ENCODE data around the gene SLC44A1.
A peak's percentile ranks its signal among the peaks of the same experiment; 100 is the strongest.

Gene SLC44A1

GRCh38 chr9:105291422-105291859 lies 47.0 kb downstream of the SLC44A1 start:
- Histone ChIP-seq H3K4me2 (ENCODE audit: low read length) (no peak overlapping the region), H3K4me3 (ENCODE audit: low read length) (no peak overlapping the region), H3K4me1 (ENCODE audit: control insufficient read depth, insufficient read depth, low read length) (peaks cover 35% of the 10 kb centered on the region), H3K27me3 (ENCODE audit: control insufficient read depth, insufficient read depth, low read length) (no peaks in the 10 kb centered on the region), H3K36me3 (ENCODE audit: insufficient read depth, low read length) (no peaks in the 10 kb centered on the region), H3K9me3 (replicated peaks; ENCODE audit: low read length) (no peaks in the 10 kb centered on the region), H3K9ac (ENCODE audit: low read depth, low read length) (no peak overlapping the region)

- Histone ChIP-seq H3K4me1 (ENCODE audit: control insufficient read depth, insufficient read depth, low read length) (peaks cover 38% of the 10 kb centered on the region), H3K27me3 (ENCODE audit: control insufficient read depth, insufficient read depth, low read length) (no peaks in the 10 kb centered on the region), H3K9ac (ENCODE audit: low read depth, low read length) (no peak overlapping the region), H3K36me3 (ENCODE audit: insufficient read depth, low read length) (no peaks in the 10 kb centered on the region), H3K4me3 (ENCODE audit: low read length) (no peak overlapping the region), H3K4me2 (ENCODE audit: low read length) (no peak overlapping the region), H3K9me3 (replicated peaks; ENCODE audit: low read length) (no peaks in the 10 kb centered on the region)
These were observed 47.5 kb downstream of the SLC44A1 start for GRCh38 chr9:105291938-105292337.

GRCh38 chr9:105293408-105293807 lies 49.0 kb downstream of the SLC44A1 start:
- no peaks in the 10 kb centered on the region for H3K27me3 ChIP-seq (ENCODE audit: control insufficient read depth, insufficient read depth, low read length)
- peaks cover 53% of the 10 kb centered on the region for H3K4me1 ChIP-seq (ENCODE audit: control insufficient read depth, insufficient read depth, low read length)

GRCh38 chr9:105295201-105295550 lies 50.7 kb downstream of the SLC44A1 start:
- H3K4me1 ChIP-seq (ENCODE audit: control insufficient read depth, insufficient read depth, low read length): peaks cover 69% of the 10 kb centered on the region
- H3K4me2 ChIP-seq (ENCODE audit: low read length): no peak overlapping the region
- H3K4me3 ChIP-seq (ENCODE audit: low read length): no peak overlapping the region
- H3K9ac ChIP-seq (ENCODE audit: low read depth, low read length): peak overlapping the region; percentile 22
- H3K9me3 ChIP-seq (replicated peaks; ENCODE audit: low read length): no peaks in the 10 kb centered on the region
- H3K36me3 ChIP-seq (ENCODE audit: insufficient read depth, low read length): peaks cover 5% of the 10 kb centered on the region
- H3K27me3 ChIP-seq (ENCODE audit: control insufficient read depth, insufficient read depth, low read length): no peaks in the 10 kb centered on the region

More at GRCh38 chr9:105293408-105293807, 49.0 kb downstream of the SLC44A1 start:
- no peaks in the 10 kb centered on the region for H3K36me3 ChIP-seq (ENCODE audit: insufficient read depth, low read length)
- H3K9ac ChIP-seq (ENCODE audit: low read depth, low read length): no peak overlapping the region
- no peak overlapping the region for H3K4me2 ChIP-seq (ENCODE audit: low read length)
- H3K9me3 ChIP-seq (replicated peaks; ENCODE audit: low read length): no peaks in the 10 kb centered on the region
- no peak overlapping the region for H3K4me3 ChIP-seq (ENCODE audit: low read length)

GRCh38 chr9:105295986-105296385 lies 51.5 kb downstream of the SLC44A1 start:
- Histone ChIP-seq H3K36me3 (ENCODE audit: insufficient read depth, low read length) (peaks cover 10% of the 10 kb centered on the region), H3K4me3 (ENCODE audit: low read length) (peak overlapping the region; percentile 15), H3K4me1 (ENCODE audit: control insufficient read depth, insufficient read depth, low read length) (peaks cover 67% of the 10 kb centered on the region), H3K4me2 (ENCODE audit: low read length) (peak overlapping the region; percentile 56), H3K9me3 (replicated peaks; ENCODE audit: low read length) (no peaks in the 10 kb centered on the region), H3K27me3 (ENCODE audit: control insufficient read depth, insufficient read depth, low read length) (no peaks in the 10 kb centered on the region), H3K9ac (ENCODE audit: low read depth, low read length) (peak overlapping the region; percentile 81)

- H3K9ac ChIP-seq (ENCODE audit: low read depth, low read length): peak overlapping the region; percentile 81
- H3K27me3 ChIP-seq (ENCODE audit: control insufficient read depth, insufficient read depth, low read length): no peaks in the 10 kb centered on the region
- H3K4me2 ChIP-seq (ENCODE audit: low read length): peak overlapping the region; percentile 56
- peaks cover 63% of the 10 kb centered on the region for H3K4me1 ChIP-seq (ENCODE audit: control insufficient read depth, insufficient read depth, low read length)
- peak overlapping the region; percentile 15 for H3K4me3 ChIP-seq (ENCODE audit: low read length)
- peaks cover 11% of the 10 kb centered on the region for H3K36me3 ChIP-seq (ENCODE audit: insufficient read depth, low read length)
- no peaks in the 10 kb centered on the region for H3K9me3 ChIP-seq (replicated peaks; ENCODE audit: low read length)
These were observed 52.0 kb downstream of the SLC44A1 start for GRCh38 chr9:105296445-105296844.

GRCh38 chr9:105296877-105297287 lies 52.4 kb downstream of the SLC44A1 start:
- Histone ChIP-seq H3K4me1 (ENCODE audit: control insufficient read depth, insufficient read depth, low read length) (peaks cover 61% of the 10 kb centered on the region), H3K9me3 (replicated peaks; ENCODE audit: low read length) (no peaks in the 10 kb centered on the region), H3K4me2 (ENCODE audit: low read length) (peak overlapping the region; percentile 62), H3K36me3 (ENCODE audit: insufficient read depth, low read length) (peaks cover 11% of the 10 kb centered on the region), H3K9ac (ENCODE audit: low read depth, low read length) (peak overlapping the region; percentile 81), H3K4me3 (ENCODE audit: low read length) (peak overlapping the region; percentile 21), H3K27me3 (ENCODE audit: control insufficient read depth, insufficient read depth, low read length) (no peaks in the 10 kb centered on the region)

GRCh38 chr9:105297442-105298075 lies 53.1 kb downstream of the SLC44A1 start:
- Histone ChIP-seq H3K9ac (ENCODE audit: low read depth, low read length) (peak overlapping the region; percentile 81), H3K4me1 (ENCODE audit: control insufficient read depth, insufficient read depth, low read length) (peaks cover 61% of the 10 kb centered on the region), H3K4me3 (ENCODE audit: low read length) (peak overlapping the region; percentile 21), H3K27me3 (ENCODE audit: control insufficient read depth, insufficient read depth, low read length) (no peaks in the 10 kb centered on the region), H3K4me2 (ENCODE audit: low read length) (peak overlapping the region; percentile 62), H3K9me3 (replicated peaks; ENCODE audit: low read length) (no peaks in the 10 kb centered on the region), H3K36me3 (ENCODE audit: insufficient read depth, low read length) (peaks cover 11% of the 10 kb centered on the region)

GRCh38 chr9:105299190-105299854 lies 54.9 kb downstream of the SLC44A1 start:
- Histone ChIP-seq H3K4me3 (ENCODE audit: low read length) (peak overlapping the region; percentile 35), H3K9me3 (replicated peaks; ENCODE audit: low read length) (no peaks in the 10 kb centered on the region), H3K4me2 (ENCODE audit: low read length) (peak overlapping the region; percentile 68), H3K4me1 (ENCODE audit: control insufficient read depth, insufficient read depth, low read length) (peaks cover 59% of the 10 kb centered on the region), H3K36me3 (ENCODE audit: insufficient read depth, low read length) (peaks cover 16% of the 10 kb centered on the region), H3K9ac (ENCODE audit: low read depth, low read length) (peak overlapping the region; percentile 81), H3K27me3 (ENCODE audit: control insufficient read depth, insufficient read depth, low read length) (no peaks in the 10 kb centered on the region)

- no peak overlapping the region for H3K4me3 ChIP-seq (ENCODE audit: low read length)
- no peak overlapping the region for H3K9ac ChIP-seq (ENCODE audit: low read depth, low read length)
- H3K36me3 ChIP-seq (ENCODE audit: insufficient read depth, low read length): peaks cover 16% of the 10 kb centered on the region
- H3K27me3 ChIP-seq (ENCODE audit: control insufficient read depth, insufficient read depth, low read length): no peaks in the 10 kb centered on the region
- no peaks in the 10 kb centered on the region for H3K9me3 ChIP-seq (replicated peaks; ENCODE audit: low read length)
- no peak overlapping the region for H3K4me2 ChIP-seq (ENCODE audit: low read length)
- H3K4me1 ChIP-seq (ENCODE audit: control insufficient read depth, insufficient read depth, low read length): peaks cover 30% of the 10 kb centered on the region
These were observed 58.3 kb downstream of the SLC44A1 start for GRCh38 chr9:105302728-105303127.

GRCh38 chr9:105305856-105306255 lies 61.4 kb downstream of the SLC44A1 start:
- no peak overlapping the region for H3K4me3 ChIP-seq (ENCODE audit: low read length)
- H3K9ac ChIP-seq (ENCODE audit: low read depth, low read length): no peak overlapping the region
- H3K36me3 ChIP-seq (ENCODE audit: insufficient read depth, low read length): peaks cover 7% of the 10 kb centered on the region
- peaks cover 10% of the 10 kb centered on the region for H3K4me1 ChIP-seq (ENCODE audit: control insufficient read depth, insufficient read depth, low read length)
- H3K9me3 ChIP-seq (replicated peaks; ENCODE audit: low read length): no peaks in the 10 kb centered on the region
- no peak overlapping the region for H3K4me2 ChIP-seq (ENCODE audit: low read length)
- no peaks in the 10 kb centered on the region for H3K27me3 ChIP-seq (ENCODE audit: control insufficient read depth, insufficient read depth, low read length)

All from skeletal muscle satellite cell (primary cell).